ENCODE measurements around the gene SOCS1. TPM values are rescaled to one million over a fixed set of nuclear protein-coding genes. Genes with fewer than 3 reads are reported as not detected.
A peak's percentile ranks its signal among the peaks of the same experiment; 100 is the strongest.

SOCS1 gene
- total and polyA plus RNA-seq, 2 donors (not counting 1 experiment from before 2014, with no cell fraction given) = 29.7 to 107 TPM

DNA sequence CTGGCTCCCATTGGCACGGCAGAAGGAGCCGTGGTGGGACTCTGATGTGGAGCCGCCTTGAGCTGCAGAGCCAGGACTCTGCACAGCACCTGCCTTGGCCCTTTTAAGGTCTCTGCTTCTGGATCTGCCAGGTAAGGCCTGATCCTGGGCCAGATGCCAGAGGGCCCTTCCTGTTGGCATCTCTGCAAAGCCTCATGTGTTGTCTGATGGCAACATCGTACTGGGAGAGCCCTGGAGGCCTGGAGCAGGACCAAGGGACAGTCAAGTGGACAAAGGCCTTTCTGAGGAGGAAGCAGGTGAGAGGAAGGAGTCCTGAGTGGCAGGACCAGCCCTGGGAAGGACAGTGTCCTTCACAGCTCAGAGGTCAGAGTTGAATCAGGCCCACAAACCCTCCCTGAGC lies 26.1 kb downstream of the SOCS1 start:
- H3K4me3 Mint-ChIP-seq = no peak overlapping the region
- intact Hi-C loops (cut with micrococcal nuclease) = no loop called here
- no peaks in the 10 kb centered on the region for H3K79me2 ChIP-seq (ENCODE audit: control insufficient read depth, insufficient read depth, low read length)

DNA sequence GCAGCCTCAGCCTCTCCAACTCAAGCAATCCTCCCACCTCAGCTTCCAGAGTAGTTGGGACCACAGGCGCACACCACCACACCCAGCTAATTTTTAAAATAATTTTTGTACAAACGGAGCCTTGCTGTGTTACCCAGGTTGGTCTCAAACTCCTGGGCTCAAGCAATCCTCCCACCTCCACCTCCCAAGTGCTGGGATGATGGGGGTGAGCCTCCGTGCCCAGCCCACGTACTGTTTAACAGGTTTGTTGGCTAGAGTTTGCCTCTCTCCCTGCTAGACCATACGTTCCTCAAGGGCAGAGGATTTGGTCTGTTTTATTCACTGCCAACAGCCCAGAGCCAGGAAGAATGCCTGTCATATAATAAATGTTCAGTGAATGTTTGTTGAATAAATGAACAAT lies 26.6 kb downstream of the SOCS1 start:
- DNase-seq (no peak), ATAC-seq (ENCODE audit: low read depth) (no peak)
- intact Hi-C loops (cut with micrococcal nuclease) = no loop called here
- Mint-ChIP-seq H3K27me3 (no peaks in the 10 kb centered on the region), H3K9me3 (ENCODE audit: insufficient read depth) (no peaks in the 10 kb centered on the region), H3K4me1 (peaks cover 54% of the 10 kb centered on the region), H3K4me3 (no peak overlapping the region), H3K27ac (peak overlapping the region; percentile 42)
- Histone ChIP-seq H3K4me2 (replicated peaks; ENCODE audit: low read depth, low read length, poor library complexity, severe bottlenecking) (no peak overlapping the region), H3K79me2 (ENCODE audit: control insufficient read depth, insufficient read depth, low read length) (no peaks in the 10 kb centered on the region), H3K36me3 (replicated peaks in 1 of 2; ENCODE audit: control extremely low read depth in 1 of 2, control insufficient read depth in 1 of 2, extremely low read depth in 1 of 2, insufficient read depth in 2 of 2, low read length in 1 of 2) (no peaks in the 10 kb centered on the region), H2AFZ (ENCODE audit: insufficient read depth, low read depth, low read length, poor library complexity, severe bottlenecking) (no peak overlapping the region), H3K4me3 (ENCODE audit: control extremely low read depth in 1 of 5, extremely low read depth in 1 of 5, insufficient read depth in 1 of 5, low read depth in 2 of 5, low read length in 4 of 5) (no peak overlapping the region), H3K4me1 (ENCODE audit: control insufficient read depth in 2 of 2, insufficient read depth in 2 of 2, low read length in 2 of 2) (peaks cover 30 to 37% of the 10 kb centered on the region in 2 donors), H4K20me1 (ENCODE audit: control insufficient read depth, insufficient read depth, low read length, poor library complexity, severe bottlenecking) (no peaks in the 10 kb centered on the region), H3K9ac (ENCODE audit: low read length) (no peak overlapping the region), H3K27ac (ENCODE audit: low read length in 2 of 2) (no peak overlapping the region), H3K27me3 (replicated peaks in 1 of 4; ENCODE audit: control extremely low read depth in 1 of 4, control insufficient read depth in 3 of 4, insufficient read depth in 4 of 4, low read length in 3 of 4) (no peaks in the 10 kb centered on the region), H3K9me3 (ENCODE audit: control extremely low read depth in 1 of 3, control insufficient read depth in 2 of 3, insufficient read depth in 1 of 3, low read length in 2 of 3) (no peaks in the 10 kb centered on the region)
- no peak for TF ChIP-seq EZH2 (IDR thresholded peaks at IDR 0.05; ENCODE audit: borderline replicate concordance, insufficient read depth, low read depth, low read length, poor library complexity, severe bottlenecking)
- TF ChIP-seq, protein P1, sequence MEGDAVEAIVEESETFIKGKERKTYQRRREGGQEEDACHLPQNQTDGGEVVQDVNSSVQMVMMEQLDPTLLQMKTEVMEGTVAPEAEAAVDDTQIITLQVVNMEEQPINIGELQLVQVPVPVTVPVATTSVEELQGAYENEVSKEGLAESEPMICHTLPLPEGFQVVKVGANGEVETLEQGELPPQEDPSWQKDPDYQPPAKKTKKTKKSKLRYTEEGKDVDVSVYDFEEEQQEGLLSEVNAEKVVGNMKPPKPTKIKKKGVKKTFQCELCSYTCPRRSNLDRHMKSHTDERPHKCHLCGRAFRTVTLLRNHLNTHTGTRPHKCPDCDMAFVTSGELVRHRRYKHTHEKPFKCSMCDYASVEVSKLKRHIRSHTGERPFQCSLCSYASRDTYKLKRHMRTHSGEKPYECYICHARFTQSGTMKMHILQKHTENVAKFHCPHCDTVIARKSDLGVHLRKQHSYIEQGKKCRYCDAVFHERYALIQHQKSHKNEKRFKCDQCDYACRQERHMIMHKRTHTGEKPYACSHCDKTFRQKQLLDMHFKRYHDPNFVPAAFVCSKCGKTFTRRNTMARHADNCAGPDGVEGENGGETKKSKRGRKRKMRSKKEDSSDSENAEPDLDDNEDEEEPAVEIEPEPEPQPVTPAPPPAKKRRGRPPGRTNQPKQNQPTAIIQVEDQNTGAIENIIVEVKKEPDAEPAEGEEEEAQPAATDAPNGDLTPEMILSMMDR (IDR thresholded peaks at IDR 0.05) = no peak
- POLR2A ChIA-PET = no interaction called here
- CTCF ChIA-PET = interaction anchor here (1.4 kb wide), 1 partner anchor 26 kb away, joined by 3 read pairs; the partner anchor contains the start of gene SOCS1
- WGBS (ENCODE audit: insufficient coverage) = 100% methylated on average over 2 of the region's 5 CpGs

More for the DNA sequence above, 26.1 kb downstream of the SOCS1 start:
- no peaks in the 10 kb centered on the region for H3K9me3 Mint-ChIP-seq (ENCODE audit: insufficient read depth)
- Histone ChIP-seq H3K36me3 (replicated peaks in 1 of 2; ENCODE audit: control extremely low read depth in 1 of 2, control insufficient read depth in 1 of 2, extremely low read depth in 1 of 2, insufficient read depth in 2 of 2, low read length in 1 of 2) (no peaks in the 10 kb centered on the region), H4K20me1 (ENCODE audit: control insufficient read depth, insufficient read depth, low read length, poor library complexity, severe bottlenecking) (no peaks in the 10 kb centered on the region), H3K4me2 (replicated peaks; ENCODE audit: low read depth, low read length, poor library complexity, severe bottlenecking) (no peak overlapping the region), H3K27me3 (replicated peaks in 1 of 4; ENCODE audit: control extremely low read depth in 1 of 4, control insufficient read depth in 3 of 4, insufficient read depth in 4 of 4, low read length in 3 of 4) (no peaks in the 10 kb centered on the region), H3K27ac (ENCODE audit: low read length in 2 of 2) (no peak overlapping the region), H3K9ac (ENCODE audit: low read length) (no peak overlapping the region), H2AFZ (ENCODE audit: insufficient read depth, low read depth, low read length, poor library complexity, severe bottlenecking) (no peak overlapping the region), H3K9me3 (ENCODE audit: control extremely low read depth in 1 of 3, control insufficient read depth in 2 of 3, insufficient read depth in 1 of 3, low read length in 2 of 3) (no peaks in the 10 kb centered on the region), H3K4me1 (ENCODE audit: control insufficient read depth in 2 of 2, insufficient read depth in 2 of 2, low read length in 2 of 2) (peaks cover 26 to 32% of the 10 kb centered on the region in 2 donors), H3K4me3 (ENCODE audit: control extremely low read depth in 1 of 5, extremely low read depth in 1 of 5, insufficient read depth in 1 of 5, low read depth in 2 of 5, low read length in 4 of 5) (no peak overlapping the region)
- peaks cover 49% of the 10 kb centered on the region for H3K4me1 Mint-ChIP-seq
- H3K27me3 Mint-ChIP-seq = no peaks in the 10 kb centered on the region
- peak overlapping the region; percentile 65 for H3K27ac Mint-ChIP-seq
- TF ChIP-seq, protein P1 (IDR thresholded peaks at IDR 0.05) = no peak
- TF ChIP-seq EZH2 (IDR thresholded peaks at IDR 0.05; ENCODE audit: borderline replicate concordance, insufficient read depth, low read depth, low read length, poor library complexity, severe bottlenecking) = no peak
- DNase-seq = no peak
- no peak for ATAC-seq (ENCODE audit: low read depth)
- CTCF ChIA-PET = interaction anchor here (1.4 kb wide), 1 partner anchor 26 kb away, joined by 3 read pairs; the partner anchor contains the start of gene SOCS1
- WGBS (ENCODE audit: insufficient coverage) = 98% methylated on average over 4 of the region's 4 CpGs
- POLR2A ChIA-PET = interaction anchor here (1.5 kb wide), 1 partner anchor 18 kb away, joined by 3 read pairs; no protein-coding TSS in a partner anchor

Measured in B cell (primary cell).